ENCODE data around the gene TTC16.

DNA sequence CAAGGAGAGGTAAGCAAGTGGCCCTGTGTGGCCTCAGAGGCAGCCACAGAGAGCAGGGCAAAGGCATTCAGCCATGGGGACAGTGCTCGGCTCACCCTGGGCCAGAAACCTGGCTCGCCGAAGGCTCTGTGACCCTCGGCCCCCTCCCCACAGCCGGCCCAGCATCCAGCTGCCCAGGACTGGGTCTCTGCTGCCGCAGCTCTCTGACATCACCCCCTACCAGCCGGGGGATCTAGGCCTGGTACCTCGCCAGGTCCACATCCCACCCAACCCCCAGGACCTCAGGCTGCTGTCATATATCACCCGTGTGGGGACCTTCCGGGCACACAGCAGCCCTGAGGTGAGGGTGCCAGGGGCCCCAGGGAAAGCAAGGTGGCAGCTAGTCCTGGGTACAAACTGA, 3.0 kb upstream of the TTC16 start:
- TF ChIP-seq, protein P1, sequence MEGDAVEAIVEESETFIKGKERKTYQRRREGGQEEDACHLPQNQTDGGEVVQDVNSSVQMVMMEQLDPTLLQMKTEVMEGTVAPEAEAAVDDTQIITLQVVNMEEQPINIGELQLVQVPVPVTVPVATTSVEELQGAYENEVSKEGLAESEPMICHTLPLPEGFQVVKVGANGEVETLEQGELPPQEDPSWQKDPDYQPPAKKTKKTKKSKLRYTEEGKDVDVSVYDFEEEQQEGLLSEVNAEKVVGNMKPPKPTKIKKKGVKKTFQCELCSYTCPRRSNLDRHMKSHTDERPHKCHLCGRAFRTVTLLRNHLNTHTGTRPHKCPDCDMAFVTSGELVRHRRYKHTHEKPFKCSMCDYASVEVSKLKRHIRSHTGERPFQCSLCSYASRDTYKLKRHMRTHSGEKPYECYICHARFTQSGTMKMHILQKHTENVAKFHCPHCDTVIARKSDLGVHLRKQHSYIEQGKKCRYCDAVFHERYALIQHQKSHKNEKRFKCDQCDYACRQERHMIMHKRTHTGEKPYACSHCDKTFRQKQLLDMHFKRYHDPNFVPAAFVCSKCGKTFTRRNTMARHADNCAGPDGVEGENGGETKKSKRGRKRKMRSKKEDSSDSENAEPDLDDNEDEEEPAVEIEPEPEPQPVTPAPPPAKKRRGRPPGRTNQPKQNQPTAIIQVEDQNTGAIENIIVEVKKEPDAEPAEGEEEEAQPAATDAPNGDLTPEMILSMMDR (IDR thresholded peaks at IDR 0.05): no peak
- TF ChIP-seq POLR2A (IDR thresholded peaks at IDR 0.05): no peak
